GM18873 (cell line): ENCODE data around the gene XRRA1.
"Not testable (repeated sequence)": the region's sequence is repeated elsewhere in the genome, so short reads cannot be mapped to it uniquely, and the experiment has no call there.

ENCODE experiments used
- ATAC-seq: cut with Tn5 transposase; IDR thresholded peaks from one replicate; pipeline ENCODE4 v1.9.1; 2021; ENCODE audit warnings: mild to moderate bottlenecking, moderate library complexity, moderate number of reproducible peaks; ENCODE audit not compliant: unreplicated experiment, low FRiP score

The XRRA1 gene, protein sequence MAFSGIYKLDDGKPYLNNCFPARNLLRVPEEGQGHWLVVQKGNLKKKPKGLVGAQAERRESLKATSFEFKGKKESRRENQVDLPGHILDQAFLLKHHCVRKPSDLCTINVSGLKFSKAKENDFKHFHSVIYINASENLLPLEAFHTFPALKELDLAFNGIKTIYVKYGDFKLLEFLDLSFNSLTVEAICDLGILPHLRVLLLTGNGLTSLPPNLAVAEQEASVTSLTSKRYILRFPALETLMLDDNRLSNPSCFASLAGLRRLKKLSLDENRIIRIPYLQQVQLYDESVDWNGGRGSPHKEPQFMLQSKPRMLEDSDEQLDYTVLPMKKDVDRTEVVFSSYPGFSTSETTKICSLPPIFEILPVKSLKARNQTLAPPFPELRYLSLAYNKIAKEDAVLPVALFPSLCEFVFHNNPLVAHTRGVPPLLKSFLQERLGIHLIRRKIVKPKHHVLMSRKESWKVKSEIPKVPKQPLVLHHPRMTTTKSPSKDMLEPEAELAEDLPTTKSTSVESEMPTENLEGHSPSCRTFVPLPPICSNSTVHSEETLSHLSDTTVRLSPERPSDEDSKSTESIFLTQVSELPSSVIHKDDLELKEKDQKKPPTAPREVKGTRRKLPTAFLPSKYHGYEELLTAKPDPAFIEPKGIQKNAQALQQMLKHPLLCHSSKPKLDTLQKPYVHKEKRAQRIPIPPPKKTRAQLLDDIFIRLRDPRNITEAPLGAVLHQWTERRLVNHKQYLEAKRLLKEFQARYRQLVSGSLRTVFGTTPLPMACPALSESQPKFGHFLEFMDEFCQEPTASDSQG

DNA sequence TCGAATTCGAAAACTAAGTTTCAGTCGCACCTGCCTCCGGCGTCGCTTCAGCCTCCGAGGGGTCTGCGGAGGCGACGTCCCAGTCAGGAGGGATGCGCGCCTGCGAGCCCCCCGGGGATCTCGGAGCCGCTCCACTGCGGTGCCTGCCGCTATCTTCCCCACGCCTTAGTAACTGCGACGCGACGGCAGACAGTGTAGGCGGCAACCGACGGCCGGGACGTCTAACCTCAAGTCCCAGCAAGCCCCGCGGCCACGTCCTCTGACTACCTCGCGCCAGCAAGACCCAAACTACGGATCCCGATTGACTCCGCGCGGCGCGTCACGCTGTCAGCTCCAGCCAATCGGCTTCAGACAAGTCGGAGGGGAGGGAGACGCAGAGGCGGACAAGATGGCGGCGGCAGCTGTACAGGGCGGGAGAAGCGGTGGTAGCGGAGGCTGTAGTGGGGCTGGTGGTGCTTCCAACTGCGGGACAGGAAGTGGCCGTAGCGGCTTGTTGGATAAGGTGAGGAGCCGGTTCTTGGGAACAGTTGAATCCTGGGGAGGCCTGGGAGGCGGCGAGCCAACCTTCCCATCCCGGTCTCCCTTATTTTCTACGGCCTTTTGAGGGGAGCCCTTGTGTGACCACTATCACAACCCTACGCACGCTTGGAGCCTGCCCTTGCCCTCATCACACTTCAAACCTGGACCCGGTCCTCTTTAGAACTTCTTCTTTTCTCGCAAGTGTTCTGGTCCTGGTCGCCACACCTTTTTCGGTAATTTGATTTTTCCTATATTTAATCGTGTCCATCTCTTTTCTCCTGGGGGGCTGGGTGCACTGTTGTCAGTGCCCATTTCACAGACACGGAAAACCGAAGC is at the start of gene XRRA1, which contains the start of gene SPCS2:
Gene XRRA1, minus strand, starts transcription at position 194 of the 855 bp plus-strand sequence. CDS start 8,213 bp downstream, outside the sequence.
Gene SPCS2, plus strand, starts transcription at position 369 of the 855 bp plus-strand sequence. Its CDS starts 20 bp downstream, at position 389.
- peak; percentile 88 for ATAC-seq

DNA sequence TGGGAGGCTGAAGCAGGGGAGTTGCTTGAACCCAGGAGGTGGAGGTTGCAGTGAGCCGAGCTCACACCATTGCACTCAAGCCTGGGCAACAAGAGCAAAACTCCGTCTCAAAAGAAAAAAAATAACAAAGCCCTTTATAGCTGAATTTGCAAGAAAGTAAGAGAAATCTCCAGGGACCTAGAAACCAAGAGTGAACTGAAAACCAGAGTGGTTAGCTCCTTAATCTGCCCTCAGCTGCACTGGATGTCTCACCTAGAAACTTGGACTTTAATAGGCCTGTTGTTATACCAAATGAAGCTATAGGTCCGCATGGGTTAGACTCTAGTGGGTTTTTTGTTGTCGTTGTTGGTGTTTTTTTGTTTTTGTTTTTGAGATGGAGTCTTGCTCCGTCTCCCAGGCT is 44.0 kb upstream of the XRRA1 start:
- no peak for ATAC-seq

DNA sequence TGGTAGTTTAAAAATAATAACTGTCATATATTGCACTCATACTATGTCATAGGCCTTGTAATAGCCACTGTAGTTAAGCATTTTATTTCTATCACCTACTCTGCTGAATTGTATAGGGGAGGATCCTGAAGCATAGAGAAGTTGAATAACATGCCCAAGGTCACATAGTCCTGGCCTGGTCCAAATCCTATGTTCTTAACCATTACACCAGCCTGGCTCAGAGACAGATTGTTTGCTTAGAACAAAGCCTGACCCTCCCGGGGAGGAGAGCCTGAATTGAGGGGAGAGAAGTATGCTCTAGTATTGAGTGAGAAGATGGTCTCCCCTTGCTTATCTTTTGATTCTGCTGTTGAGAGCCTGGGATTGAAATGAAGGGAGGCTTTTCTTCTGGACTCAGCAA is 42.0 kb upstream of the XRRA1 start:
- ATAC-seq: no peak

DNA sequence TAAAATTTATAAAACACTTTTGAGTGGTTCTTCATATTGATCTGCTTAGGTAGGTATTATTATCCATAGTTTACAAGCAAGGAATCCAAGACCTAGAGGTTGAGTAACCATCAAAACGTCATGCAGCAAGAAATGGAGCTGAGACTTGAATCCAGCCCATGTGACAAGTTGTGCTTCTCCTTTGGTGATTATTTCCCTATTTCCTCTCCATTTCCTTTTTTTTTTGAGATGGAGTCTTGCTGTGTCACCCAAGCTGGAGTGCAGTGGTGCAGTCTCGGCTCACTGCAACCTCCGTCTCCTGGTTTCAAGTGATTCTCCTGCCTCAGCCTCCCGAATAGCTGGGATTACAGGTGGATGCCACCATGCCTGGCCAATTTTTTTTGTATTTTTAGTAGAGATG is 41.3 kb upstream of the XRRA1 start:
- not testable (repeated sequence) for ATAC-seq

DNA sequence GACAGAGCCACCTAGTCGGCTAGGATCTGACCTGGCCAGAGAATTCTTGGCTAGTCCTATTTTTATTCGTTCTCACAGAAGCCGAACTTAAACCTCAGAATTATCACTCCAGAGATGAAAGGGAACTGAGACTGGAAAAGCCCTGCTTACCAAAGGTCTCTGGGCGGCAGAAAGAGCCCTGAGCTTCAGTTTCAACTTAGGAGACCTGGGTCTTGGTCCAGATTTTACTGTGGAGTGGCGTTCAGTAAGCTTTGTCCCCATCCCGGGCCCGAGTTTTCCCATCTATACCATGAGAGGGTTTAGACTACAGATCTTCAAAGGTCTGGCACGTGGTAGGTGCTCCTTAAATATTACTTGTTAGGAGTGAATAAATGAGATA is 40.4 kb upstream of the XRRA1 start:
- peak; percentile 6 for ATAC-seq

DNA sequence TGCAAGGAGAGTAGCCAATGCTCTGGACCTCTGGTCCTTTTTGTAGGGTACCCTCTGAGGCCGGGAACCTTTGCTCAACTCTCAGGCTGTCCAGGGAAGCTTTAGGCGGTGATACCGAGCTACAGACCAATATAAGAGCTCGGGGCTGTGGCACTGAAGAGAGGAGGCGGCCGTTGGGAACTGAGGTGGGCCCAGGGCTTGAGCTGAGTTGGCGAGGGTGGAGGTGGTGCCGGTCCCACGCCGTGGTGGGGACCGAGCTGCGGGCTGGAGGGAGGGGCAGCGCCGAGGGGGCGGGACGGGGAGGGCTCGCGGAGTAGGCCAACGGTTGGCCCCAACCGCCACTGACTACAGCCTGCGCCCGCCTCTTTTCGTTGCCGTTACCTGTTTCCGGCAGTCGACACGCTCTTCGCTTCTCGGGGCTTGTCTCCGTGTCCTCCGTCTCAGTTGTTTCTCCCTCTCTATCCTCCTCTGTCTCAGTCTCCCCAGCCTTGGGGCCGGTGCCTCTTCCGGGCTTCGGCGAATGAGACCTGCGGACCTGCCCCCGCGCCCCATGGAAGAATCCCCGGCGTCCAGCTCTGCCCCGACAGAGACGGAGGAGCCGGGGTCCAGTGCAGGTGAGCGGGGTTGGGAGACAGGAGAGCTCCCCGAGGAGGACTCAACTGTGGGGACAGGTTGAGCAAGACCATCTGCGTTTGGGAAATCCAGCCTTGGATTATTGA is 39.8 kb upstream of the XRRA1 start, which contains the start of gene NEU3:
Gene NEU3, plus strand, starts transcription at position 393 of the 719 bp plus-strand sequence. Its CDS starts 128 bp downstream, at position 521.
- ATAC-seq: peak; percentile 78

DNA sequence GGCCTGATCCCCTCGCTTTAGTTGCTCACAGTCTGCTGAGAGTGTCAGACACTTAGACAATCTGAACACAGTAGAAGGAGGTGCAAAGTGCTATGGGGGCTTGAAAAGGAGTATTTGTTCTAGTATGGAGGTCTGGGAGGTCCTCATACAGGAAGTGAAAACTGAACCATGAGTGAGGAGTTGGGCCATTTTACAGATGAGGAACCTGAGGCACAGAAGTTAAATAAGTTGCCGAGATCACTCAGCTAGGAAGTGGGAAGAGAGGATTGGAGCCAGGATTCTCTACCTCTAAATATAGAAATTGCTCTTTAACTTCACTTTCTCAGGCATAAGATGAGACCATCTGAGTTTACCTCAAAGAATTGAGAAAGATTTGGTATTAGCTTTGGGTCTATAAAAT is 35.8 kb upstream of the XRRA1 start:
- no peak for ATAC-seq

DNA sequence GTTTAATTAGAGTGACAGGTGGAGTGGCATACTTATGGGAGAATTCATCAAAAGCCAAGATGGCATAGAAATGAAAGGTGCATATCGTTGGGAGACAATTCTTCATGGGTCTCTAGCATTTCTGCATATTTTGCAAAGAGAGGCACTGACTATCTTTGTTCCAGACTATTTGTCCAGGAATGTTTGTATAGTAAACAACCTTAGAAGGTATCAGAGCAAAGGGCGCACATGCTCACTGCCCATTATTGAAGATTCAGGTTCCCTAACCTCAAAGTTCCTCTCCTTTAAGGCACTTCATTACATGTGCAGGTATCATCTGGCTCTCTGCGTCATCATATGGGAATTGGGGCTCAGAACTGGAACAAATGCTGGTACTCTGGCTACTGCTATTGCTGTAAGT is 35.2 kb upstream of the XRRA1 start:
- no peak for ATAC-seq

DNA sequence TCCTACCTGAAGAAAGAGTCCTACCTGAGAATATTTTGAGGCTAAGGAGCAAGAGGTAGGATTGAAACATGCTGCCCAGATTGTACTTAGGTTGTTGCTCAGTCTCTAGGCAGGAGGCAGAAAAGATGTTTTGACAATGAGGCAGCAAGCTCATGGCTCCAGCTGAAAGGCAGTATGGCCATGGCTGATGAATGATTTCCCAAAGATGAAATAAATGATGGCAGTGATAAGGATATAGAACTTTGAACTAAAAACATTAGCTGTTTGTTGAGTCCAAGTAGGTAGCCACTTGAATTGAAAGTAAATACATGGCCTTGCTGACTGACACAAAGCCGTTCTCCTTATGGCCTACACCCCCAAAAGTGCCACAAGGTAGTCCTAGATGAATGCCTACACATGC is 33.0 kb upstream of the XRRA1 start:
- ATAC-seq: no peak

DNA sequence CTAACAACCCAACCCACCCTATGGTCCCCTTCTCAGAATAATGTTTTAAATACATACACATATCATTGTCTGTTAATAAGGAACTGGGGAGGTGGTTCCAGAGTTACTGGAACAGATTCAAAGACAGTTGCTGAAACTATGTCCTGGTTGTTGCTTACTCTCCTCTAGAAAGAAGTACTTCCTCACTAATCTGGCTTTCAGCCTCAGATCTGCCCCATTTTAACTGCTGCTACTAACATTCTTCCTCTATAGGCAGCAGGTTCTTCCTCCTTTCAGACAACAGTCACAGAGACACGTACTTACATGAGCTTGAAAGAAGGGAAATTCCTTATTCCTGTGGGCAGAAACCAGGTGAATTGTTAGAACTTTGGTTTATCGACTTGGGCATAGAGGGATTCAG is 31.7 kb upstream of the XRRA1 start:
- no peak for ATAC-seq

DNA sequence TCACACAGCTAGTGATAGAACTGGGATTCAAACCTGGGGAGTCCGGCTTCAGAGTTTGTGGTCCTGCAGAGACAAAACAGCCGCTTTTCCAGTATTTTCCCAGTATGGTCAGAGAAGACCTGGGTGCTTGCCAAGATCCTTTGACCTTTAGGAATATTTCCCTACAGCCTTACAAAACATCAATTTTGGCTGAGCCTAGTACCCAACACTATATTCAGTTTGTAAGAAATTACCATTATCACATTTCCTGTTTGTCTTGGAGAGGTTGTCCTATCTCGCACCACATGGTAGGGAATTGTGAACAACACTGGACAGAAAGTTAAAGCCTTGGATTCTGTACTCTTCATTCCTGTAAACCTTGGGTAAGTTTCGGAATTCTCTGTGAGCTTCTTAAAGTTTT is 29.1 kb upstream of the XRRA1 start:
- no peak for ATAC-seq

DNA sequence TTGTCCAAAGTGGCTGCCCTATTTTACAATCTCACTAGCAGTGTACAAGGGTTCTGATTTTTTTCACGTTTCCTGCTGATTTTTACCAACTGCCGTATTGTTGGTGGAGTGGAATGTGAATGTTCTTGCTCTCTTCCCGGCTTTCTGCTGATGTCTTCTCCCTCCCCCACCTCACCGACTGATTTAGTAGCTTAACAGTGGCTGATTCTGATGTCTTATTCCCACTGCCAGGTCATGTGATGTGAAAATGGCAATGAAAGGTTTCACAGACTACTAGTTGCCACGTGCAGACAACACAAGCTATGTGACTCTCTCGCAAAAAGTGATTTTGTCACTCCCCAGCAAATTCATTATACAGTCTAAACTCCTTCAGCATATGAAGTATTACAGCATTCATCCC is 22.5 kb upstream of the XRRA1 start:
- ATAC-seq: no peak

DNA sequence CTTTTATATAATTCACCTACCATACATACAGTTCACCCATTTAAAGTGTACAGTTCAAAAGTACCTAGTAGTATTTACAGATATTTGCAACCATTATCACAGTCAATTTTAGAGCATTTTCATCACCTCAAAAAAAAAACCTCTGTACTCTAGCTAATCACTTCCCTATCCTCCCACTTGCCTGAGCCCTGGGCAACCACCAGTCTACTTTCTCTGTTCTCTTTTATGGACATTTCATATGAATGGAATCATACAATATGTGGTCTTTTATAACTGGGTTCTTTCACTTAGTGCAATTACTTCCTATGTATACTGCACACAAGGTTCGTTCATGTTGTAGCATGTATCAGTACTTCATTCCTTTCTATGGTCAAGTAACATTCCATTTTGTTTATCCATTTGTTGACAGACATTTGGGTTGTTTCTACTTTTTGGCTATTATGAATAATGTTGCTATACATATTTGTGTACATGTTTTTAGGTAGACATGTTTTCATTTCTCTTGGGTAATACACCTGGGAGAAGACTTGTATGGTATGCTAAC is 22.0 kb upstream of the XRRA1 start:
- ATAC-seq: no peak

DNA sequence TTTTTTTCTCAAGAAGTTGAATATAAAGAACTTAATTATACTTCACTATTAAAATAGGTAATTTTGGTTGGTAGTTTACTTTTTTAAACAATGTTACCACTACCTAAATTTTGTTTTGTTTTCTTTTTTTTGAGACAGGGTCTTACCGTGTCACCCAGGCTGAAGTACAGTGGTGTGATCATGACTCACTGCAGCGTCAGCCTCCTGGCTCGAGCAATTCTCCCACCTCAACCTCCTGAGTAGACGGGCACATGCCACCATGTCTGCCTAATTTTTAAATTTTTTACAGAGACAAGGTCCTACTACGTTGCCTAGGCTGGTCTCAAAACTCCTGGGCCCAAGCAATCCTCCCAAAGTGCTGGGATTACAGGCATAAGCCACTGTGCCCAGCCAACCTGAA is 17.8 kb upstream of the XRRA1 start:
- no peak for ATAC-seq

DNA sequence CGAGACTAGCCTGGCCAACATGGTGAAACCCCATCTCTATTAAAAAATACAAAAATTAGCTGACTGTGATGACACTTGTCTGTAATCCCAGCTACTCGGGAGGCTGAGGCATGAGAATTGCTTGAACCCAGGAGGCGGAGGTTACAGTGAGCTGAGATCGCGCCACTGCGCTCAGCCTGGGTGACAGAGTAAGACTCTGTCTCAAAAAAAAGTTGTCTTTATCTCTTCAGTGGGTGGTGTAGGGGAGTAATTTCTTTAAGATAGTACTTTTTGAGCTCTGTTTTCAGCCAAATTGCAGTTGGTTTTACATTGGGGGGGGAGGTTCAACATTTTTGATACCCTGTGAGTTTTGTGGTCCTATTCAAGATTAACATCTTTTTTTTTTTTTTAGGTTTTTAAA is 11.2 kb upstream of the XRRA1 start:
- not testable (repeated sequence) for ATAC-seq

DNA sequence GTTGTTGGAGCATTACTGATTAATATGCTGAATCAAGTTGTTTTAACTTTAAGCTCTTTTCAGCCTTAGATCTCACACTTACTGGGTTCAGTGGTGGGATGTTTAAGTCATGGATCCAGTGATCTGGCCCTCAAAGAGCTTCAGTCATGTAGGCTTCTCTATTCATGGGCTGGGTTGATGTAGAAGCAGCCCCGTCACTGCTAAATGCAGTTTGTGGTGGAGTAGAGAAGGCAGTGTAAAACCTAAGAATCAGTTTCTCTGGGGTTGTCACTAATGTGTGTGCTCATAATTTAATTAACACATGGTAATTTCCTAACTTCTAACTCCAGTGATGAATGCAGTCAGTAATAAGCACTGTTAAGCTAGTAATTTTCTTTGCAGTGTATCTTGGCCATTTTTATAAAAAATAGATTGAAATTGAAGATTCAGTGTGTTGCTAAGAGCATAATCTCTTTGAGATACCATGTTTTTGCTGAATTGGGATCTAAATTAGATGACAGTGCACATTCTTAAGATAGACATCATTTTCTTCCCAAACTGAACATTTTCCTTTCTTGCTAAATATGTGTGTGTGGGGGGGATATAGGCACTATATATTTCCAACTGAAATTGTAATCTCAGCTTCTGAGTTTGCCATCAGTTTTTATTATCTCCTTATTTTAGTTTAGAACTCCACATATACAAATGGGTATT is 9.2 kb upstream of the XRRA1 start:
- no peak for ATAC-seq

DNA sequence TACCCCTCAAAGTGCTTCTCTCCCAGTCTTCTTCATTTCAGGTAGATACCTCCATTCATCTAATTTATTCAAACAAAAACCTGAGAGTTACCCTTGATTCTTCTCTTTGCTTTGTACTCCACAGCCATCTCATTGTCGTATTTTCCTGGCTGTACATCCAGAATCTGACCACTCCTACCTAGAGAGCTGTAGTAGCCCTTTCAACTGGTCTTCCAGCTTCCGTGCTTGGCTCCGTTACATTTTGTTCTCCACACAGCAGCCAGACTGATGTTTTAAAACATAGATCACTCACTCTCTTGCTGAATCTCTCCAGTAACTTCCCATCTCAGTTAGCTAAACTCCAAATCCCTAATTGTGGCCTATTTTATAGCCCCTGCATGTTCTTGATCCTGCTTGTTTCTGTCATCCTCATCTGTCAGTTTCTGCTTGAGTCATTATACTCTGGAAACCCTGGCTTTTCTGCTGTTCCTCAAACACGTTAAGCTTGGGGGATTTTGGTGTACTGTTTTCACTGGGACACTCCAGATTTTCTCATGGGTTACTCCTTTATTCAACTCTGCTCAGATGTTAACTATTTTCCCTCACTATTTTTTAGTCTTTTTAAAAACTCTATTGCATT is 7.6 kb upstream of the XRRA1 start:
- no peak for ATAC-seq

DNA sequence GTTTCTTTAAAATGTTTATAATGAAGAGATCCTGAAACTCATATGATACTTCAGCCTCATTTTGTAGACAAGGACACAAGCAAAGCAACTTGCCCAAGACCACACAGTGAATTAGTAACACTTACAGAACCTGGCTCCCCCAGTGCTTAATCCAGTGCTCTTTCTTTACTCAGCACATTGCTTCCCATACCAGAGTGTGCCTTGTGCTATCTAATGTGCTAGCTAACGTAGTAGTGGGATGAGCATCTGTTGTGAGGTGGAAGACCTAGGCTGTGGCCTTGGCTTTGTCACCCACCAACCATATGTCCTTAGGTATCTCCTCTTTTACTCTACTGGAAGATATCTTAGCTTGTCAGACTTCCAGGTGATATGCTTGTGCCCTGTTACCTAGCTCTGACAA is 5.3 kb upstream of the XRRA1 start:
- no peak for ATAC-seq

DNA sequence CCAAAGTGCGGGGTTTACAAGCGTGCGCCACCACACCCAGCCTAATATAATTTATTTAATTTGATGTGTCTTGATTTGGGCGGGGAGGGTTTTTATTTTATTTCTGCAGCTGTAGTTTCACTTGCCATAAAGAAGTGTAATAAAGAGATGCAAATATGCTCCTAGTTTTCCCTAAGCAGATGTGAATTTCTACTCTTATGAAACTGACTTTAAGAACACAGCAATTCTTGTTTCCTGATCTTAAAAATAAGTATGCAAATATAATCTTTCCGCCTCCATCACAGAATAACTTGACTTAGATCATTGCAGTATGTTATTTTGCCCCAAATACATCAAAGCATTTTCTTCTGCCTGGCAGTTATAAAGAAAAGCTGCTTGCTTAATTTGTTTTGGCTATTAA is 4.6 kb upstream of the XRRA1 start:
- ATAC-seq: no peak
